ENCODE data around the gene PLET1.
A peak's percentile ranks its signal among the peaks of the same experiment; 100 is the strongest.

Gene PLET1

DNA sequence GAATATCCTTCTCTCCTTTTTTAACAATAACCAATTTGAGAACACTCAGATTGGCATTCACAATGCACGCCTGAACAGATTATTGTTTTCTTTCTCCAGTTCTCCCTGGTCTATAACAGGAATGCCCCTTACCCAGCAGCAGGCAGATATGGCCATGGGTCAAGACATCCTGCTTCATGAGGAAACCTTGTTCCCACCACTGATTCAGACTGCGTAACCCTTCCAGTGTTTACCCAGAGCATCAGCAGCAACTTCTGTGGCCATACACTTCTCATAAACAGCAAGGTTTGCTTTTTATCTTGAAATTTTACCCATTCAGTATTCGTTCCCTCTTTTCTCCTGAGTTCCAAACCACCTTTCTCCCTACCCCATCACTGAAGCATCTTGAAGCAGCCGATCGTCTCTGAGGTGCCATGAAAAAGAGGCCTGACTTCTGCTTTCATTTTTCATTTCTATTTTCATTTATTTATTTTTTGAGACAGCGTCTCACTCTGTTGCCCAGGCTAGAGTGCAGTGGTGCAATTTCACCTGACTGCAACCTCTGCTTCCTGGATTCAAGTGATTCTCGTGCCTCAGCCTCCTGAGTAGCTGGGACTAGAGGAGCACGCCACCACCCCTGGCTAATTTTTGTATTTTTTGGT is 24.8 kb downstream of the PLET1 start:
- DNase-seq, result no peak

DNA sequence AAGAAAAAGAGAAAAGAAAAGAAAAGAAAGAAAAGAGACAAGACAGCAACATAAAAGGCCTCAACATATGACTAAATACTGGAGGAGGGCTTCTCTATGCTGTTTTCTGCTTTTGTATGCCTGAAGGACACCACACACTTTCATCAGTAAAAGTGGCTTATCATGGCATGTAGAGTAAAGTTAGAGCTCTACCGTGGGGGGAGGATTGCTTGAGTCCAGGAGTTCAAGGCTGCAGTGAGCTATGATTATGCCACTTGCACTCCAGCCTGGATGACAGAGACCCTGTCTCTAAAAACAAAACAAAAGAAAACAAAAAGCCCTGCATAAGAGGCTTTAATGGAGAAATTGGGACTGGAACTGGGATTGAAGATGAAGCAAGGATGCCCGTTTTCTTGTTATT is 28.7 kb downstream of the PLET1 start:
- DNase-seq, result no peak

DNA sequence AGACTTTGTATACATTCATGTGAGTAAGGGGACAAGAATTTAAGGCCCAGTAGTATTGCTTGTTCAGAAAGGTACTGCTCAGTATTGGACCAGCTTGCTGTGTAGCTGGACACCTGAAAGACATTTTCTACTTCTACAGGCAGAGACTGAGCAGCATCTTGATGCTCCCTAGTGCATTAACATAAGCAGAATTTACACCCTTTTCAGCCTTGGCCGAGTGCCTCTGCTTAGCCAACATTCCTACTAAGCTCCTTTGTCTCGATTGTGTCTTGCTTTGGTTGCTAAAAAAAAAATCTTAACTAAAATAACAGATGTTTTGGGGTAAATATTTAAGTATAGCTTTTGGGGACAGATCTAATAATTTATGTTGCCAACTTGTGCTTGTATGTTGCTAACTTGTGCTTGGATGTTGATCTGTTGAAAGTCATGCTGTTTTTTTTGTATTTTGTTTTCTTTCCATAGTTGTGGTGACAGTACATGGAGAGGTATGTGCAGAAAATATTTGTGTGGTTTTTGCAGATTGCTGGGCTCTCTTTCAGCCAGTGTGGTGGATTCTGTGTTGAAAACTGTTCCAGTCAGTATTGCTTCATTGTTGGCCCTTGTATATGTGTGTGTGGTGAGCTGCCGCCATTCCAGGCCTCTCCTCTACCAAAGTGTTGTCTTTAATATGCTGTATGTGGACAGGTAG is 30.8 kb downstream of the PLET1 start:
- no peak for DNase-seq

DNA sequence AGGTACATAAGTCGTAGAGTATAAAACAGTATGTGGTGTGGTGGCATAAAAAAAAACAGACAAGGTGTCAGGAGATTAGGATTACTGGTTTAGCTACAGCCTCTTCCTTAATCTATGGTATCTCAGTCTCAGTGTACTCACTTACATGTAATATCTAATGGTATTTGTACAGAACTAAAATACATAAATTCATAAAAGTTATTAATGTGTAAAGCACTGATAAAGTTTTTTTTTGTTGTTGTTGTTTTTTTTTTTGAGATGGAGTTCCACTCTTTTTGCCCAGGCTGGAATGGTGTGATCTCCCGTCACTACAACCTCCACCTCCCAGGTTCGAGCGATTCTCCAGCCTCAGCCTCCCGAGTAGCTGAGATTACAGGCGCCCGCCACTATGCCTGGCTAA is 31.5 kb downstream of the PLET1 start:
- no peak for DNase-seq

DNA sequence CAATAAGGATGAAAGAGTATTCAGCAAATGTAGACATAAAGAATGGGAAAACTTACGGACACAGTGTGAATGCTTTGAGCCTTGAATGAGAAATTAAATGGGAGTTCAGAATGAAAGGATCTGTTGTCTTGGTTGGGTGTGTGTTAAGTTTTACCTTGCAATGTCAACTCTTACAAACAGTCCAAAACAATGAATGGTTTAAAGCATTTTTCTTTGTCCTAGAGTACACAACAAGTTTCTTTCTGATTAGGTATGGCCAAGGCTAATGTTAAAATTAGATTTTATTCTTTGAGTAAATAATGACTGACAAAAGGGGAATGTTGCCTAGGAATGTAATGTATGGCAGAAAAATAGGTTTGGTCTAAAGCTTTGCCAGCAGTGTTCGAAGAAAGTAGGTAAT is 32.0 kb downstream of the PLET1 start:
- DNase-seq, result no peak

DNA sequence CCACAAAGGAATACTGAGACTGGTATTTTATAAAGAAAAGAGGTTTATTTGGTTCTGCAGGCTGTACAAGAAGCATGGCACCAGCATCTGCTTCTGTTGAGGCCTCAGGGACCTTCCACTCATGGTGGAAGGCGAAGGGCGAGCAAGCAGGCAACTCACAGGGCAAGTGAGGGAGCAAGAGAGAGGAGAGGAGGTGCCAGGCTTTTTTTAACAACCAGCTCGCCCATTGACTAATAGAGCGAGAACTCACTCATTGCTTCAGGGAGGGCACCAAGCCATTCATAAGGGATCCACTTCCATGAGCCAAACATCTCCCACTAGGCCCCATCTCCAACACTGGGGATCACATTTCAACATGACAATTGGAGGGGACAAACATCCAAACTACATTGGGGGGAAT is 33.2 kb downstream of the PLET1 start:
- peak; percentile 13 for DNase-seq

DNA sequence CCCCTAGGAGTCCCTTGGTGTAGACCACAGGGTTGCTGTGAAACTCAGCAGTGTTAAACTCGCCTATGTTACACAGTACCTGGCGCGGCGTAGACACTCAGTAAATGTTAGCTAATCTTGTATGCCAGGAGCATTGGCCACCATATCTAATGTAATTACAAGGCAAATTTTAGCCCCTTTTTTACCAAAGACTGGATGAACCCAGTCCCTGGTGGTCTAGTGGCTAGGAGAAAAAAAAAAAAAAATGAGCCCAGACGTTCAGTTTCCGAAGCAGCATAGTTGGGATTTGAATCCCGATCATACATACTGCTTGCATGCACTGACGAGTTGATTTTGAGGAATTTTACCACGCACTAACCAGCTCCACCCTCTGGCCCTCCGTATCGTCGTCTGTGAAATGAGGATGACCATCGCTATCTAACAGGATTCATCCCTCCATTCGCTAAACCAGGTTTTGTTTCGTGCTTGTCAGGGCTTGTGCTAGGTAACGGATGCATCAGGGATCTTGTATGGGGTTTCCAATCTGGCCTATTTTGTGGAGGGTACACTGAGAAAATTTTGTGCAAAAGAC is 33.7 kb downstream of the PLET1 start:
- DNase-seq, result no peak

DNA sequence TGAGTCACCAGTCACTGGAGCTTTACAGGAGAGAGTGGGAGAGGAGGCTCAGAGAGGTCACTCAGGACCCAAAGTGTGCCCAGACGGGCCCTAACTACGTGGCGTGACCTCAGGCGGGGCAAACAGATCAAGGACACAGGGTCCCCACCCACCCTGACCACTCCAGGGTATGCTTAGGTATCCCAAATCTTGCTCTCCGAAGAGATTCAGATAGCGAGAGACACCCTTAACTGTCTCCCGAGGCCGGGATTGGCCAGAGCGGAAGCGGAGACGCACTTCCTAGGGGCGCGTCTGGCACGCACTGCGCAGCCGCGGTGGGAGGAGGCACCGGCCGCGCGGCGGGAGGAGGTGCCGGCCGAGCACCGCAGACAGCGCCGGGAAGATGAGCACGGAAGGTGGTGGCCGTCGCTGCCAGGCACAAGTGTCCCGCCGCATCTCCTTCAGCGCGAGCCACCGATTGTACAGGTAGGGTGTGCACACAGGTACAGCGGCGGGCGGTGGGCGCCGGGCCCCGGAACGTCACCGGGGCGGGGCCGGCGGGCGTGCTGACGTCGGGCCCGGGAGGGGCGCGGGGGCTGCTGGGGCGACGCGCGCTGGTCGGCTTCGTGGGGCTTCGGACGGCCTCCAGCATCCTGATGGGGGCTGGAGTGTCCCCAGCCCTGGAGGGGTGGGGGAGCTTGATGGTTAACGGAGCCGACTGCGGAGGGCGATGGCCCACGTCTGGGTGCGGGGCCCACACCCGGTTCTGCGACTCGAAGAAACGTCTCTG is 34.4 kb downstream of the PLET1 start, which contains the start of gene PTS:
TSS of gene PTS (plus strand) at position 367 of the 769 bp plus-strand sequence. CDS start at position 383, 16 bp downstream.
- peak; percentile 88 for DNase-seq

DNA sequence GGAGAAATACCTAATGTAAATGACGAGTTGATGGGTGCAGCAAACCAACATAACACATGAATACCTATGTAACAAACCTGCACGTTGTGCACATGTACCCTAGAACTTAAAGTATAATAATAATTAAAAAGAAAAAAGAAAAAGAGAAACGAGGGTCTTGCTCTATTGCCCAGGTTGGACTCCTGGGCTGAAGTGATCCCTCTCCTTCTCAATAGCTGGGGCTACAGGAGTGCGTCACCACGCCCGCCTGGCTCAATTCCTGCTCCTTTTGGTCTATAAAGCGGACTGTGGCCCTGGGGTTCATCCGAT is 35.0 kb downstream of the PLET1 start:
- no peak for DNase-seq

DNA sequence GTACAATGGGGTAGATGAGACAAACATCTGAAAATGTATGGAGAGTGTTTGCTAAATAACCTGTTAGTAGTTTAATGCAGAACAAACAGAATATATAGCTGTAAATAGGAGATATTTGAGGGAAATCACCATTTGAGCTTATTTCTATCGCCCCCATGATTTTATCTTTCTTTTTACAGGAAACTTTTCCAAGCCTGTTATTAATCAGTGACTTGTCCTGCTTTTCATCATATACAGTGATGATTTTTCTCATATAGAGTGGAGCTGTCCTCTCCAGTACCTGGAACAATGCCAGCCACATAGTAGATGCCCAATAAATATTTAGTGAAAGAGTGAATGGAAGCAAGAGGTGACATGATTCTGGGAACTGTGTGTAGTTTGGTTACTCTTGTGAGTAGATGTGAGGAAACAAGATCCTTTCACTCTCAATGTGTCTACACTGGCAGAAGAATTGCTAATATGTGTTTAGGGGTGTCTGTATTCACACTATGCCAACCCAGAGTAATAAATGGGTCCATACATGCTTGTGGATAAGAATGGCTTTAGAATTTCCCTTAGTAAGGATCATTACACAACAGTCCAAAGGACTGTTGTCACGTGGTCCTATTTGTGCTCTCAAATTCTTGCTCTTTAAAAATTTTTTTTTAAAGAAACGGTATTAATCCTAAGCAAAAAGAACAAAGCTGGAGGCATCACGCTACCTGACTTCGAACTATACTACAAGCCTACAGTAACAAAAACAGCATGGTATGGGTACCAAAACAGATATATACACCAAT is 36.7 kb downstream of the PLET1 start:
- DNase-seq, result no peak

DNA sequence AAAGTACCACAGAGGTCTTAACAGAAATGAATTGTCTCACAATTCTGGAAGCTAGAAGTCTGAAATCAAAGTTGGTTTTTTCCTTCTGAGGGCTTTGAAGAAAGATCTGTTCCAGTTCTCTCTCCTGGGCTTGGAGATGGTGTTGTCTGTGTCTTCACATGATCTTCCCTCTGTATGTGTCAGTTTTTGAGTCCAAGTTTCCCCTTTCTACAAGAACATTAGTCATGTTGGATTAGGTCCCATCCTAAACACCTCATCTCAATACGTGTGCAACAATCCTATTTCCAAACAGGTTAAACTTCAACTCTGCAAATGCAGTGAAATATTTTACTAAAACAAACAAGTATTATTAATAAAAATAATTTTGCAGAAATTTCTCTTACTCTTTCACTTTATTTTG is 37.5 kb downstream of the PLET1 start:
- no peak for DNase-seq

DNA sequence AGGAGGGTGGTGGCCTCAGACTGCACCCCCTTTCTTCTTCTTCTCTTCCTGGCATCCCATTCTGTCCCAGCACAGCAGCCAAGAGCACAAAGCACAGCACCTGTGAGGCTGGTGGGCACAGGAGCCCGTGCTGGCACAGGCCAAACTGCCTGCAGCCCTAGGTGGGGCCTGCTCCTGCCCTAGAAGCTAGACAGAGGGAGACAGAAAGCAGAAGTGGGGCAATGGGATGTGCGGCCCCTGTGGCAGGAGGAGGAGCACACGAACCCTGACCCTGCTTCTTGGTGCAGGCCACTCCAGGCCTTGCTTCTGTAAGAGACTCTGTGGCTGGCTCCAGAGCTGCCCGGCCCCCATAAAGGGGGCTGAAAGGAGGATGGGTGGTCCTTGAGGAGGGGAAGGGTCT is 38.4 kb downstream of the PLET1 start:
- no peak for DNase-seq

DNA sequence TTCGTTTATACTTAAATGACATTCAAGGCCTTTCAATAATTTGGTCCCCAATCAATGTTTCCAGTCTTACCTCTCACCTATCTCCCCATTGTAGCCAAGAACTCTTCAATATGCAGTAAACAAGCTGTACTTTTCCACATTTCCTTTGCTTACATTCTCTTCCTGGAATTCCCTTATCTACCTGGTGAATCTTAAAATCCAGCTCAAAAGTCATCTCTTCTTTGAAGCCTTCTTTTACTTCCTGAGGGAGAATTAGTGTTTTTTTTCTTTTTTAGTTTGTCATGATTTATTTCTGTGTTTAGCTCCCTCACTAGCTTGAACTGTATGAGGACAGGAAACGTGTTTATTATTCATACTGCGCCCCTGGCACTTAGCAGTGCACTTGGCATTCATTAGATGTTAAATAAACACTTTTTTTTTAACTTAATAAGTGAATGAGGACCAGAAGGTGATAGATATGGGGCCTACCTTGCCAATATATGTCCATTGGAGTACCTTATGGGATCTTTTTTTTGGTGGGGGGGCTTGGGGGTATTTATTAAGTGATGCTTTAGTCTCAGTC is 39.3 kb downstream of the PLET1 start:
- DNase-seq, result no peak

DNA sequence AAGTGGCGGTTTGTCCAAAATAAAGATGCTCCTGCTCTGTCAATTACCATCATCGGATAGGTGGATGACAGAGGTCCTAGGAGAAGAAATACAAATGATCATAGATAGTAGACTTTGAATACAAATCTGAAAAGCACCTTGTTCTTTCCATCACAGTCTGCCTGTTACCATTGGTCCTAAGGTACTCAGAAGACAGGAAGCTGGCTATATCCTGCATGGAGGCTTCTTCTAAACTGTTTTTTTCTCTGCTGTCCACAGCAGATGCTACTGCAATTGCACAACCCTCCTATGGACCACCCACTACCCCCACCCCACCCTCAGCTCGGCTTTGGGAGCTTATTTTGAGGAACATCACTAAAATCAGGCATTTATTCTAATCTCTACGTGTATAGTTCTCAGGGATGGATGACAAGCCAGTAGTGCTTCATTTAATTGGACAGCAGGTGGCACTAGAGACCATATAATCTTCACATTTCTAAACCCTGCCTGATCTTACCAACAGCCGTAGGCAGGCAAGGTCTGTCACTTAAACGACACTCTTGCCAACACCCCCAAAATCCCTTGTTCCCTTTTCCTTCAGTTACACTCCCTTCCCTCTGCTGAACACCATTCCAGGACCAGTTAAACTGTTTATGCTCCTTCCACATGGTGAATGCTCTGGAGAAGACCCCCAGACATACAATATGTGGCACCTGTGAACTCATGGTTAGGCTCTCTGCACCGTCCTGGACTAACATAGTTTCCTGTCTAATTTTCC is 41.0 kb downstream of the PLET1 start:
- DNase-seq, result peak; percentile 73

DNA sequence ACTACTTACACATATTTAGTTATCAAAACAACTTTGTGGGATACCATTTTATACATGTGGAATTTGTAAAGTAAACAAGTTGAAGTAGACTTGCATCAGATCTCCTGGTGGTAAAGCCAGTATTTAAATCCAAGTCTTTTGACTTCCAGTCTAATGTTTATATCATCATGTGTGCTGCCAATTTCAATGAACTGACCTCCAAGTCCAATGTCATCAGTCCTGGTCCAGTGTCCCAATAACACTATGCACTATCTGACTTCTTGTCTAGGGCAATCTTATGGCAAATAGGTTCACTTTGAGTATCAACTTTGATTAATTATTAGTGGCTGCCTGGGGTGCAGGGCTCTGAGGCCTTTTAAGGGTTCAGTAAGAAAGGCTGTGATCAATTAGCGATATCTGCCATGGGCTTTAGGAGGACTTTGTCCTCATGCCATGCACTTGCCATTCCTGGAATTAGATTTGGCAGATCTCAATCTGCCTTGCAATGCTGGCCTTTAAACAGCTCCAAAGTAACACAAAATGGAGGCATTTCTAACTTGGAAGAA is 44.0 kb downstream of the PLET1 start:
- no peak for DNase-seq

DNA sequence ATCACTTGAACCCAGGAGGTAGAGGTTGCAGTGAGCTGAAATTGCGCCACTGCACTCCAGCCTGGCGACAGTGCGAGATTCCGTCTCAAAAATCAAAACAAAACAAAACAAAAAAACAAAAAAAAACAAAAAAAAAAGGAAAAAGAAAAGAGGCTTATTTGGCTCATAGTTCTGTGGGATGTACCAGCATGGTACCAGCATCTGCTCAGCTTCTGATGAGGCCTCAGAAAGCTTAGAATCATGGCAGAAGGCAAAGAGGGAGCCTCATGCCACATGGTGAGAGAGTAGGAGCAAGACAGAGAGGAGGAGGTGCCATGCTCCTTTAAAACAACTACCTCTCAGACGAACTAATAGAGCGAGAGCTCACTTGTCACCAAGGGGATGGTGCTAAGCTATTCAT is 45.0 kb downstream of the PLET1 start:
- no peak for DNase-seq

DNA sequence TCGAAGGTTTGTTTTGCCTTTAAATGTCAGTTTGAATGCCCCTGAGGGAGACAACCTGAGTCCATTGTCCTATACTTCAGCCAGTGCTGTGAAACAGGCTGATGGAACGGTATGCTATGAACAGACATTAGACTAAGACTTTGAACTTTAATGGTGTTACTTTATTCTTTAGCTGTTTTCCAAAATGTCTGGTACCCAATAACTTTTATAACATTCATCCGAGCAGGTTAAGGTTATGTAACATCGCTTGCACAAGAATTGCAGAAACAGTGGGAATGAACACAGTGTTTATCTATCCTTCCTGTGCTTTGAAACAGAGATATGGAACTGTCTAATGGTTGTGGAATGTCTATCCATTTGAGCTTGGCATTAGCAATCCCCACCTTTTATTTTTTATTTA is 46.9 kb downstream of the PLET1 start:
- no peak for DNase-seq

DNA sequence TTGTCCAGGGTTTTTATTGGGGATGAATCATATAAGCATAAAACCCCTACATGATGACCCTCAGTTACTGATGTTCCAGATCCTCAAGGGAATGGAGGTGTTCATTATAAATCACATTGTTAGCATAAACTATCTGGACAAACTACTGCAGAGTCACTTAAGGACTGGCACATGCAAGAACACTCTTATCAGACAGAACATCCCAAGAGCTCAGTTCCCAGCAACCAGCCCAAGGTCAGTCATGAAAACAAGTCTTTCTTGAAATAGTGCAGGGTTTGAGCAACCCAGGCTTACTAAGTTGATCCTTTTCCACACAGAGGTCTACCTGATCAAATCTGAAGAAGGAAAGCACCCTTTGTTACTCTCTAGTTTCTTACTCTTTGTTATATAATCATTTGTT is 48.0 kb downstream of the PLET1 start:
- DNase-seq, result no peak

DNA sequence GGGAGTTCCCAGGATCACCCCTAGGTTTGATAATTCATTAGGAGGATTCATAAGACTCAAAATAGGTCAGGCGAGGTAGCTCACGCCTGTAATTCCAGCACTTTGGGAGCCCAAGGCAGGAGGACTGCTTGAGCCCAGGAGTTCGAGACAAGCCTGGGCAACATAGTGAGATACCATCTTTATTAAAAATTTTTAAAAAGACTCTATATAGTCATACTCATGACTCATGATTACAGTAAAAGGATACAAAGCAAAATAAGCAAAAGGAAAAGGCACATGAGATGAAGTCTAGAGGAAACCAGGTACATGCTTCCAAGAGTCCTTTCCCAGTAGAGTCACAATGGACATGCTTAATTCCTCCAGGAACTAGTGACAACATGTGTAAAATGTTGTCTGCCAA is 48.4 kb downstream of the PLET1 start:
- no peak for DNase-seq

DNA sequence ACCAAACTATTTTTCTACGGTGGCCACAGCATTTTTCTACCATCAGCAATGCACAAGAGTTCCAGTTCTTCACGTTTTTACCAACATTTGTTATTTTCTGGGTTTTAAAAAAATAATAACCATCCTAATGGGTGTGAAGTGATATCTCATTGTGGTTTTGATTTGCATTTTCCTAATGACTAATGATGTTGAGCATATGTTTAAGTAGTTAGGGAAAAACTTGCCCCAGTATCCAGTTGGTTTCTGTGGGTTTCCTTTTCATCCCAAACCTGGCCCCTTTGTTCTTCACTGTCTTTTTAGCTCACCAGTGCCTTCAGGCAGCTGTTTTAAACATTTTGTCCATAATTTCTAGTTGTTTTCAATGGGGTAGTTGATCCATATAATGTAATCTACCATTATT is 49.1 kb downstream of the PLET1 start:
- DNase-seq, result peak; percentile 45

DNA sequence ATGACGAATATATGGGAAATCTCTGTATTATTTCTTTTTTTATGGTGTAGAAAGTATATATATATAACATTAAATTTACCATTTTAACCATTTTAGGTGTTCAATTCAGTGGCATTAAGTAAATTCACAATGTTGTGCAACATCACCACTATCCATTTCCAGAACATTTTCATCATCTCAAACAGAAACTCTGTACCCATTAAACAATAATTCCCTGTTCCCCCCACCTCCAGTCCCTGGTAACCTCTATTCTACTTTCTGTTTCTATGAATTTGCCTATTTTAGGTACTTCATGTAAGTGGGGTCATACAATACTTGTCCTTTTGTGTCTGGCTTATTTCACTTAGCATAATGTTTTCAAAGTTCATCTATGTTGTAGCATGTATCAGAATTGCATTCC is 49.8 kb downstream of the PLET1 start:
- no peak for DNase-seq

DNA sequence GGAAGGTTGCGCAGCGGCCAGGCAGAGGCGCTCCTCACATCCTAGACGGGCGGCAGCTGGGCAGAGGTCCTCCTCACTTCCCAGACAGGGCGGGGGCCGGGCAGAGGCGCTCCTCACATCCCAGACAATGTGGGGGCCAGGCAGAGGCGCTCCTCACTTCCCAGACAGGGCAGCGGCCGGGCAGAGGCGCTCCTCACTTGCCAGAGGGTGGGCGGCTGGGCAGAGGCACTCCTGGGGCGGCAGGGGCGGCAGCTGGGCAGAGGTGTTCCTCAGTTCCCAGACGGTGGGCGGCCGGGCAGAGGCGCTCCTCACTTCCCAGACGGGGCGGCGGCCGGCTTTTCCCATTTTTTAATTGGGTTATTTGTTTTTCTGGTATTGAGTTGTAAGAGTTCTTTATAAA is 54.6 kb downstream of the PLET1 start:
- DNase-seq, result no peak
